GM12891 (cell line): ENCODE measurements around the gene TARS3.
"Not testable (repeated sequence)": the region's sequence is repeated elsewhere in the genome, so short reads cannot be mapped to it uniquely, and the experiment has no call there.

Experiments
- PAX5 ChIP-seq: IDR thresholded peaks from 2 replicates; pipeline ENCODE4 v1.6.1; 2011; ENCODE audit warnings: low read length, moderate library complexity, mild to moderate bottlenecking; ENCODE audit not compliant: insufficient read depth, severe bottlenecking
- POLR2A ChIP-seq: IDR thresholded peaks from 2 replicates; pipeline ENCODE4 v1.6.1; 2011; ENCODE audit warnings: low read depth, low read length, control low read depth
- POLR2AphosphoS5 ChIP-seq: IDR thresholded peaks from 2 replicates; pipeline ENCODE4 v1.6.1; 2011; ENCODE audit warnings: low read depth, low read length, control low read depth
- POU2F2 ChIP-seq: IDR thresholded peaks from 2 replicates; pipeline ENCODE4 v1.6.1; 2011; ENCODE audit warnings: low read depth, mild to moderate bottlenecking, control low read depth, low read length, moderate library complexity
- SPI1 ChIP-seq: IDR thresholded peaks from 2 replicates; pipeline ENCODE4 v1.6.1; 2011; ENCODE audit warnings: low read depth, low read length, control low read depth
- TAF1 ChIP-seq: IDR thresholded peaks from 2 replicates; pipeline ENCODE4 v1.6.1; 2011; ENCODE audit warnings: low read depth, low read length, control low read depth

DNA sequence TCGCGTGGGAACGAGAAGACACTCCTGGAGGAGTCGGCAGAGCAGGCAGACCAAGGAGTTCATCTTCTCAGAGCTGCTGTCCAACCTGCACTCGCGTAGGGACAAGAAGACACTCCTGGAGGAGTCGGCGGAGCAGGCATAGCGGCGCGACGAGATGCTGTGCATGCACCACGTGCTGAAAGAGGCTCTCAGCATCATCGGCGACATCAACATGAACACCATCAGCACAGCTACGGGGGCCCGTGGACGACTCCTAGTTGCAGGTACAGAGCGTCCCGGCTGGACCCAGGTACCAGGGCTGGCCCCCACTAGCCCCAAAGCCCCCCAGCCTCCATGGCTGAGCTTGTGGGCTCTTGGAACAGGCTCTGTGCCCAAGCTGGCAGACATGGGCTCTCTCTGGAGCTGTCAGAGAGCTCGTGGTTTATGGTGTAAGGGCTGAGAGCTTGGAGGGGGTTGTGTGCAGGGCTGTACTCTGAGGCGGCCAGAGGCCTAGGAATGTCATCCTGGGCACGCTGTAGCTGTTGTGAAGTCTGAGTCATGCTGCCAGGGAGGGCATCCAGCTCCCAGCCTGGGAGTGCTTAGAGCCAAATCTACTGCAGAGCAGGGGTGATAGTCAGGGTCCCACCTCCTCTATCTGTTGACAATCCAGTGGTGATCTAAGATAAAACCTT, 40.5 kb upstream of the TARS3 start:
- not testable (repeated sequence) for TF ChIP-seq POLR2AphosphoS5, POU2F2, POLR2A, PAX5, TAF1, SPI1
